RWPE1 (cell line): ENCODE data around the gene ZSWIM2.
A peak's percentile ranks its signal among the peaks of the same experiment; 100 is the strongest.
"Not testable (repeated sequence)": the region's sequence is repeated elsewhere in the genome, so short reads cannot be mapped to it uniquely, and the experiment has no call there.

Experiments
- CTCF ChIA-PET: fragments of 350-600 bp; sonication (Branson Sonifier 250); formaldehyde crosslinking; extraction: SDS; loops from one replicate; lab custom pipeline; 2021; lab: Yijun Ruan, JAX
- POLR2A ChIA-PET: fragments of 400-600 bp; formaldehyde crosslinking; extraction: SDS; loops from one replicate; lab custom pipeline; 2020; ENCODE audit warnings: antibody characterized with exemption; ENCODE audit not compliant: low non-redundant PET; lab: Yijun Ruan, JAX
- DNase-seq: peaks from one replicate; pipeline ENCODE4 v3.0.0; 2012; ENCODE audit warnings: low spot score
- H3K27ac ChIP-seq: fragments of 450-650 bp; 2 replicates; pipeline ENCODE4 v1.5.1; 2017
- TF ChIP-seq, protein P1 (sequence below): fragments of 450-650 bp; conservative IDR thresholded peaks from 2 replicates; pipeline ENCODE4 v1.5.1; 2017; ENCODE audit warnings: low read depth, mild to moderate bottlenecking

ZSWIM2 gene

GRCh38 chr2:186848873-186849578 lies at the start of gene ZSWIM2:
Gene ZSWIM2 (minus strand): TSS chr2:186849170. CDS start chr2:186849130, 40 bp downstream.
- peak; percentile 63 for DNase-seq
- ChIA-PET CTCF (interaction anchor here (0.7 kb wide), 1 partner anchor 14 kb away, joined by 4 read pairs; no protein-coding TSS in a partner anchor), POLR2A (no interaction called here)
- TF ChIP-seq, protein P1, sequence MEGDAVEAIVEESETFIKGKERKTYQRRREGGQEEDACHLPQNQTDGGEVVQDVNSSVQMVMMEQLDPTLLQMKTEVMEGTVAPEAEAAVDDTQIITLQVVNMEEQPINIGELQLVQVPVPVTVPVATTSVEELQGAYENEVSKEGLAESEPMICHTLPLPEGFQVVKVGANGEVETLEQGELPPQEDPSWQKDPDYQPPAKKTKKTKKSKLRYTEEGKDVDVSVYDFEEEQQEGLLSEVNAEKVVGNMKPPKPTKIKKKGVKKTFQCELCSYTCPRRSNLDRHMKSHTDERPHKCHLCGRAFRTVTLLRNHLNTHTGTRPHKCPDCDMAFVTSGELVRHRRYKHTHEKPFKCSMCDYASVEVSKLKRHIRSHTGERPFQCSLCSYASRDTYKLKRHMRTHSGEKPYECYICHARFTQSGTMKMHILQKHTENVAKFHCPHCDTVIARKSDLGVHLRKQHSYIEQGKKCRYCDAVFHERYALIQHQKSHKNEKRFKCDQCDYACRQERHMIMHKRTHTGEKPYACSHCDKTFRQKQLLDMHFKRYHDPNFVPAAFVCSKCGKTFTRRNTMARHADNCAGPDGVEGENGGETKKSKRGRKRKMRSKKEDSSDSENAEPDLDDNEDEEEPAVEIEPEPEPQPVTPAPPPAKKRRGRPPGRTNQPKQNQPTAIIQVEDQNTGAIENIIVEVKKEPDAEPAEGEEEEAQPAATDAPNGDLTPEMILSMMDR: no peak
- peak within 1 kb of the TSS; percentile 93 for H3K27ac ChIP-seq

DNA sequence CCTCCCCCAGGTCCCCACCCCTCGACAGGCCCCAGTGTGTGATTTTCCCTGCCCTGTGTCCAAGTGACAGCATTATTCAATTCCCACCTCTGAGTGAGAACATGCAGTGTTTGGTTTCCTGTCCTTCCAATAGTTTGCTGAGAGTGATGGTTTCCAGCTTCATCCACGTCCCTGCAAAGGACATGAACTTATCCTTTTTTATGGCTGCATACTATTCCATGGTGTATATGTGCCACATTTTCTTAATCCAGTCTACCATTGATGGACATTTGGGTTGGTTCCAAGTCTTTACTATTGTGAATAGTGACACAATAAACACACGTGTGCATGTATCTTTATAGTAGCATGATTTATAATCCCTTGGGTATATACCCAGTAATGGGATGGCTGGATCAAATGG lies 47.2 kb upstream of the ZSWIM2 start:
- POLR2A ChIA-PET, CTCF ChIA-PET, DNase-seq: not testable (repeated sequence)

GRCh38 chr2:186895451-186895850 lies 46.5 kb upstream of the ZSWIM2 start:
- POLR2A ChIA-PET: no interaction called here
- H3K27ac ChIP-seq: no peak overlapping the region
- no peak for DNase-seq
- CTCF ChIA-PET: no interaction called here
- TF ChIP-seq, protein P1: no peak

More for the DNA sequence above, 47.2 kb upstream of the ZSWIM2 start:
- not testable (repeated sequence) for H3K27ac ChIP-seq

DNA sequence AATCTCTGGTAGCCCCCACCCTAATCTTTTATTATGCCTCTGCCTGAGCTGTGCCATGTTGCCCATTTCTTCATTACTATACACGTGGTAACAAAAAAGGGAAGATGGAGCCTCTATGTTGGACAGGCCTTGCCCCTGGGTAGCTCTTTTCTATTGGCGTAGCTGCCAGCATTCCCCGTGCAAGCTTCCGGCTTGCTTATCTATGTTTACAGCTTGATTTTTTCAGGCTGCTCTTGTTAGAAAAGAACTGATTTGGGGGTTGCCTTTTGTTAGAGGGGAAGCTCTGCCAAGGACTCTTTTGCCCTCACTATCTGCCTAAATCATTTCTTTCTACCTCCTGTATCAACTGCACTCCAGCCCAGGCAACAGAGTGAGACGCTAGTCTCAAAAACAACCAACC lies 45.5 kb upstream of the ZSWIM2 start:
- H3K27ac ChIP-seq: no peak overlapping the region
- no peak for DNase-seq
- CTCF ChIA-PET: interaction anchor here (1.2 kb wide), 1 partner anchor 9 kb away, joined by 3 read pairs; no protein-coding TSS in a partner anchor
- TF ChIP-seq, protein P1: no peak
- POLR2A ChIA-PET: no interaction called here

DNA sequence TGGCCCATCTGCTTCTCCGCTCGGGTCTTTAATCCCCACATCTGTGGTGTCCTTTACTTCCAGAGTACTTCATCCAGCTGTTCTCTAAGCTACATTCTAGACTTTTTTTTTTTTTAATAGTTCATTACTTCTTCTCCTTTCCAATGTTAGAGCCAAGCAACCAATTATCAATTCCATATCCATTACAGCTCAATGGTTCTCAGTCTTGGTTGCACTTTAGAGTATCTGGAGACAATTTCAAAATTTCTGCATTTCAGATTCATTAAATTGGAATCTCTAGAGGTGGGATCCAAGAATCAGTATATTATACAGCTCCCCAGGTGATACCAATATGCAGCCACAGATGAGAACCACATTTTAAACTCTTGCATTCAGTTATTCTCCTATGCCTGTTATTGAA lies 43.9 kb upstream of the ZSWIM2 start:
- ChIA-PET POLR2A (no interaction called here), CTCF (no interaction called here)
- DNase-seq: no peak
- TF ChIP-seq, protein P1: no peak
- no peak overlapping the region for H3K27ac ChIP-seq

GRCh38 chr2:186891185-186891621 lies 42.2 kb upstream of the ZSWIM2 start:
- TF ChIP-seq, protein P1: no peak
- POLR2A ChIA-PET: no interaction called here
- CTCF ChIA-PET: no interaction called here
- peak; percentile 38 for DNase-seq
- H3K27ac ChIP-seq: no peak overlapping the region
